ENCODE results near the gene DPYD.
A peak's percentile ranks its signal among the peaks of the same experiment; 100 is the strongest.

The DPYD gene

GRCh38 chr1:97832481-97832880 is 88.4 kb downstream of the DPYD start:
- Histone ChIP-seq H3K4me3 (ENCODE audit: low read length in 2 of 2) (no peak overlapping the region), H3K4ac (ENCODE audit: low read length) (no peak overlapping the region), H2AFZ (ENCODE audit: low read length) (no peak overlapping the region), H2BK12ac (ENCODE audit: low read length) (no peak overlapping the region), H3K36me3 (replicated peaks in 1 of 2; ENCODE audit: control insufficient read depth in 2 of 2, insufficient read depth in 2 of 2, low read length in 2 of 2) (no peaks in the 10 kb centered on the region), H4K91ac (ENCODE audit: low read depth, low read length, poor library complexity) (no peak overlapping the region), H3K9me3 (replicated peaks in 1 of 2; ENCODE audit: control insufficient read depth in 2 of 2, insufficient read depth in 1 of 2, low read depth in 1 of 2, low read length in 2 of 2) (no peaks in the 10 kb centered on the region), H3K27me3 (ENCODE audit: control insufficient read depth in 3 of 3, insufficient read depth in 3 of 3, low read depth in 1 of 3, low read length in 3 of 3) (no peaks in the 10 kb centered on the region), H2BK15ac (ENCODE audit: low read length) (no peak overlapping the region), H3K4me1 (ENCODE audit: control insufficient read depth in 2 of 2, insufficient read depth in 1 of 2, low read depth in 1 of 2, low read length in 2 of 2) (peaks cover 0 to 3% of the 10 kb centered on the region in 2 donors), H3K4me2 (ENCODE audit: insufficient read depth, low read length, poor library complexity, severe bottlenecking) (no peak overlapping the region), H3K9ac (ENCODE audit: low read depth, low read length, poor library complexity) (no peak overlapping the region), H3K23ac (ENCODE audit: low read depth, low read length, poor library complexity) (no peak overlapping the region), H2AK5ac (ENCODE audit: low read depth, low read length) (no peak overlapping the region), H2BK5ac (ENCODE audit: low read length) (no peak overlapping the region), H3K27ac (replicated peaks; ENCODE audit: low read length) (no peak overlapping the region), H2BK120ac (ENCODE audit: low read depth, low read length) (no peak overlapping the region), H3K18ac (ENCODE audit: low read length) (no peak overlapping the region), H3K79me1 (ENCODE audit: low read depth, low read length) (no peaks in the 10 kb centered on the region), H3K14ac (ENCODE audit: low read length) (no peak overlapping the region), H4K8ac (ENCODE audit: low read depth, low read length) (no peak overlapping the region)
- no peak for DNase-seq (ENCODE audit: low spot score)
- WGBS, 2 donors (ENCODE audit: extremely low coverage in 2 of 2, insufficient read length in 2 of 2, insufficient replicate concordance in 1 of 2), result no CpG with 5 or more reads among the region's 1 CpG

GRCh38 chr1:97827887-97828286 is 92.9 kb downstream of the DPYD start:
- Histone ChIP-seq H4K8ac (ENCODE audit: low read depth, low read length) (no peak overlapping the region), H2BK120ac (ENCODE audit: low read depth, low read length) (no peak overlapping the region), H3K27me3 (ENCODE audit: control insufficient read depth in 3 of 3, insufficient read depth in 3 of 3, low read depth in 1 of 3, low read length in 3 of 3) (no peaks in the 10 kb centered on the region), H3K4me2 (ENCODE audit: insufficient read depth, low read length, poor library complexity, severe bottlenecking) (no peak overlapping the region), H3K9ac (ENCODE audit: low read depth, low read length, poor library complexity) (no peak overlapping the region), H3K4ac (ENCODE audit: low read length) (no peak overlapping the region), H2BK5ac (ENCODE audit: low read length) (no peak overlapping the region), H2BK12ac (ENCODE audit: low read length) (no peak overlapping the region), H3K79me1 (ENCODE audit: low read depth, low read length) (no peaks in the 10 kb centered on the region), H3K14ac (ENCODE audit: low read length) (no peak overlapping the region), H3K36me3 (replicated peaks in 1 of 2; ENCODE audit: control insufficient read depth in 2 of 2, insufficient read depth in 2 of 2, low read length in 2 of 2) (no peaks in the 10 kb centered on the region), H3K9me3 (replicated peaks in 1 of 2; ENCODE audit: control insufficient read depth in 2 of 2, insufficient read depth in 1 of 2, low read depth in 1 of 2, low read length in 2 of 2) (no peaks in the 10 kb centered on the region), H3K18ac (ENCODE audit: low read length) (no peak overlapping the region), H3K23ac (ENCODE audit: low read depth, low read length, poor library complexity) (no peak overlapping the region), H4K91ac (ENCODE audit: low read depth, low read length, poor library complexity) (no peak overlapping the region), H3K27ac (replicated peaks; ENCODE audit: low read length) (no peak overlapping the region), H3K4me3 (ENCODE audit: low read length in 2 of 2) (no peak overlapping the region), H2AK5ac (ENCODE audit: low read depth, low read length) (no peak overlapping the region), H2AFZ (ENCODE audit: low read length) (no peak overlapping the region), H2BK15ac (ENCODE audit: low read length) (no peak overlapping the region), H3K4me1 (ENCODE audit: control insufficient read depth in 2 of 2, insufficient read depth in 1 of 2, low read depth in 1 of 2, low read length in 2 of 2) (peaks cover 0 to 10% of the 10 kb centered on the region in 2 donors)
- WGBS, 2 donors (ENCODE audit: extremely low coverage in 2 of 2, insufficient read length in 2 of 2, insufficient replicate concordance in 1 of 2), result no CpG with 5 or more reads among the region's 3 CpGs
- peak; percentile 27 for DNase-seq (ENCODE audit: low spot score)

- H3K4me3 ChIP-seq (ENCODE audit: low read length in 2 of 2), result no peak overlapping the region
- H2AK5ac ChIP-seq (ENCODE audit: low read depth, low read length), result no peak overlapping the region
- H2BK12ac ChIP-seq (ENCODE audit: low read length), result no peak overlapping the region
- no peak overlapping the region for H3K4me2 ChIP-seq (ENCODE audit: insufficient read depth, low read length, poor library complexity, severe bottlenecking)
- H3K23ac ChIP-seq (ENCODE audit: low read depth, low read length, poor library complexity), result no peak overlapping the region
- H3K4ac ChIP-seq (ENCODE audit: low read length), result no peak overlapping the region
- no peaks in the 10 kb centered on the region for H3K27me3 ChIP-seq (ENCODE audit: control insufficient read depth in 3 of 3, insufficient read depth in 3 of 3, low read depth in 1 of 3, low read length in 3 of 3)
- no peak for DNase-seq (ENCODE audit: low spot score)
- H2AFZ ChIP-seq (ENCODE audit: low read length), result no peak overlapping the region
- H3K14ac ChIP-seq (ENCODE audit: low read length), result no peak overlapping the region
- H3K36me3 ChIP-seq (replicated peaks in 1 of 2; ENCODE audit: control insufficient read depth in 2 of 2, insufficient read depth in 2 of 2, low read length in 2 of 2), result no peaks in the 10 kb centered on the region
- peaks cover 0 to 10% of the 10 kb centered on the region in 2 donors for H3K4me1 ChIP-seq (ENCODE audit: control insufficient read depth in 2 of 2, insufficient read depth in 1 of 2, low read depth in 1 of 2, low read length in 2 of 2)
- peaks cover 0 to 3% of the 10 kb centered on the region in 2 donors for H3K9me3 ChIP-seq (replicated peaks in 1 of 2; ENCODE audit: control insufficient read depth in 2 of 2, insufficient read depth in 1 of 2, low read depth in 1 of 2, low read length in 2 of 2)
- no peak overlapping the region for H4K8ac ChIP-seq (ENCODE audit: low read depth, low read length)
- H3K27ac ChIP-seq (replicated peaks; ENCODE audit: low read length), result no peak overlapping the region
- H3K18ac ChIP-seq (ENCODE audit: low read length), result no peak overlapping the region
- H2BK15ac ChIP-seq (ENCODE audit: low read length), result no peak overlapping the region
- no peak overlapping the region for H4K91ac ChIP-seq (ENCODE audit: low read depth, low read length, poor library complexity)
- H2BK5ac ChIP-seq (ENCODE audit: low read length), result no peak overlapping the region
- H3K79me1 ChIP-seq (ENCODE audit: low read depth, low read length), result no peaks in the 10 kb centered on the region
- no peak overlapping the region for H2BK120ac ChIP-seq (ENCODE audit: low read depth, low read length)
- H3K9ac ChIP-seq (ENCODE audit: low read depth, low read length, poor library complexity), result no peak overlapping the region
Observed at GRCh38 chr1:97826820-97827219, 94.0 kb downstream of the DPYD start.

- Histone ChIP-seq H4K91ac (ENCODE audit: low read depth, low read length, poor library complexity) (no peak overlapping the region), H3K79me1 (ENCODE audit: low read depth, low read length) (no peaks in the 10 kb centered on the region), H2AFZ (ENCODE audit: low read length) (no peak overlapping the region), H3K4me2 (ENCODE audit: insufficient read depth, low read length, poor library complexity, severe bottlenecking) (no peak overlapping the region), H3K27me3 (ENCODE audit: control insufficient read depth in 3 of 3, insufficient read depth in 3 of 3, low read depth in 1 of 3, low read length in 3 of 3) (no peaks in the 10 kb centered on the region), H3K9me3 (replicated peaks in 1 of 2; ENCODE audit: control insufficient read depth in 2 of 2, insufficient read depth in 1 of 2, low read depth in 1 of 2, low read length in 2 of 2) (peaks cover 0 to 3% of the 10 kb centered on the region in 2 donors), H2BK120ac (ENCODE audit: low read depth, low read length) (no peak overlapping the region), H2AK5ac (ENCODE audit: low read depth, low read length) (no peak overlapping the region), H3K9ac (ENCODE audit: low read depth, low read length, poor library complexity) (no peak overlapping the region), H3K4me1 (ENCODE audit: control insufficient read depth in 2 of 2, insufficient read depth in 1 of 2, low read depth in 1 of 2, low read length in 2 of 2) (peaks cover 0 to 10% of the 10 kb centered on the region in 2 donors), H3K18ac (ENCODE audit: low read length) (no peak overlapping the region), H3K4me3 (ENCODE audit: low read length in 2 of 2) (no peak overlapping the region), H2BK5ac (ENCODE audit: low read length) (no peak overlapping the region), H4K8ac (ENCODE audit: low read depth, low read length) (no peak overlapping the region), H3K4ac (ENCODE audit: low read length) (no peak overlapping the region), H3K14ac (ENCODE audit: low read length) (no peak overlapping the region), H3K23ac (ENCODE audit: low read depth, low read length, poor library complexity) (no peak overlapping the region), H2BK12ac (ENCODE audit: low read length) (no peak overlapping the region), H2BK15ac (ENCODE audit: low read length) (no peak overlapping the region), H3K36me3 (replicated peaks in 1 of 2; ENCODE audit: control insufficient read depth in 2 of 2, insufficient read depth in 2 of 2, low read length in 2 of 2) (no peaks in the 10 kb centered on the region), H3K27ac (replicated peaks; ENCODE audit: low read length) (no peak overlapping the region)
- DNase-seq (ENCODE audit: low spot score), result no peak
- no CpG with 5 or more reads among the region's 5 CpGs for WGBS, 2 donors (ENCODE audit: extremely low coverage in 2 of 2, insufficient read length in 2 of 2, insufficient replicate concordance in 1 of 2)
Observed at GRCh38 chr1:97824624-97825023, 96.2 kb downstream of the DPYD start.

Data from neuronal stem cell (in vitro differentiated cells).